HL-60 (cell line): ENCODE measurements around the gene DHDH.

Experiments
- DNase-seq, 2 experiments: peaks; one replicate each; pipeline ENCODE4 v3.0.0-alpha.2; 2010 to 2020; ENCODE audit warnings: low read depth in 1 of 2, low spot score in 1 of 2
- H3K27ac ChIP-seq: fragments of 250-450 bp; sonication (Bioruptor Pico); replicated peaks from 2 replicates; pipeline ENCODE4 v1.5.1; 2020; ENCODE audit warnings: mild to moderate bottlenecking, moderate library complexity
- H3K27me3 ChIP-seq: fragments of 250-450 bp; sonication (Bioruptor Pico); 2 replicates; pipeline ENCODE4 v1.5.1; 2021; ENCODE audit warnings: mild to moderate bottlenecking, moderate library complexity; ENCODE audit not compliant: insufficient read depth, poor library complexity, severe bottlenecking
- H3K4me3 ChIP-seq: replicated peaks from 2 replicates; pipeline ENCODE4 v1.5.1; 2011; ENCODE audit warnings: mild to moderate bottlenecking, control low read depth, low read length; ENCODE audit not compliant: insufficient read depth
- GABPA ChIP-seq: IDR thresholded peaks from 2 replicates; pipeline ENCODE4 v1.6.1; 2012; ENCODE audit warnings: low read depth
- POLR2AphosphoS5 ChIP-seq: IDR thresholded peaks from 2 replicates; pipeline ENCODE4 v1.6.1; 2012; ENCODE audit warnings: low read depth
- SPI1 ChIP-seq: IDR thresholded peaks from 2 replicates; pipeline ENCODE4 v1.6.1; 2012; ENCODE audit warnings: low read depth, mild to moderate bottlenecking, borderline replicate concordance
- TF ChIP-seq, protein P1 (sequence below): IDR thresholded peaks from one replicate; pipeline ENCODE4 v1.5.1; 2011; ENCODE audit warnings: low read length, control low read depth, inconsistent platforms; ENCODE audit not compliant: insufficient read depth
- TF ChIP-seq, protein P2 (sequence below): IDR thresholded peaks from 2 replicates; pipeline ENCODE4 v1.6.1; 2012; ENCODE audit warnings: low read depth; ENCODE audit not compliant: insufficient replicate concordance

DHDH gene

GRCh38 chr19:48953141-48953540, 19.6 kb downstream of the DHDH start:
- no peak for TF ChIP-seq POLR2AphosphoS5
- TF ChIP-seq, protein P1, sequence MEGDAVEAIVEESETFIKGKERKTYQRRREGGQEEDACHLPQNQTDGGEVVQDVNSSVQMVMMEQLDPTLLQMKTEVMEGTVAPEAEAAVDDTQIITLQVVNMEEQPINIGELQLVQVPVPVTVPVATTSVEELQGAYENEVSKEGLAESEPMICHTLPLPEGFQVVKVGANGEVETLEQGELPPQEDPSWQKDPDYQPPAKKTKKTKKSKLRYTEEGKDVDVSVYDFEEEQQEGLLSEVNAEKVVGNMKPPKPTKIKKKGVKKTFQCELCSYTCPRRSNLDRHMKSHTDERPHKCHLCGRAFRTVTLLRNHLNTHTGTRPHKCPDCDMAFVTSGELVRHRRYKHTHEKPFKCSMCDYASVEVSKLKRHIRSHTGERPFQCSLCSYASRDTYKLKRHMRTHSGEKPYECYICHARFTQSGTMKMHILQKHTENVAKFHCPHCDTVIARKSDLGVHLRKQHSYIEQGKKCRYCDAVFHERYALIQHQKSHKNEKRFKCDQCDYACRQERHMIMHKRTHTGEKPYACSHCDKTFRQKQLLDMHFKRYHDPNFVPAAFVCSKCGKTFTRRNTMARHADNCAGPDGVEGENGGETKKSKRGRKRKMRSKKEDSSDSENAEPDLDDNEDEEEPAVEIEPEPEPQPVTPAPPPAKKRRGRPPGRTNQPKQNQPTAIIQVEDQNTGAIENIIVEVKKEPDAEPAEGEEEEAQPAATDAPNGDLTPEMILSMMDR, result no peak
- TF ChIP-seq GABPA, result no peak
- TF ChIP-seq, protein P2, sequence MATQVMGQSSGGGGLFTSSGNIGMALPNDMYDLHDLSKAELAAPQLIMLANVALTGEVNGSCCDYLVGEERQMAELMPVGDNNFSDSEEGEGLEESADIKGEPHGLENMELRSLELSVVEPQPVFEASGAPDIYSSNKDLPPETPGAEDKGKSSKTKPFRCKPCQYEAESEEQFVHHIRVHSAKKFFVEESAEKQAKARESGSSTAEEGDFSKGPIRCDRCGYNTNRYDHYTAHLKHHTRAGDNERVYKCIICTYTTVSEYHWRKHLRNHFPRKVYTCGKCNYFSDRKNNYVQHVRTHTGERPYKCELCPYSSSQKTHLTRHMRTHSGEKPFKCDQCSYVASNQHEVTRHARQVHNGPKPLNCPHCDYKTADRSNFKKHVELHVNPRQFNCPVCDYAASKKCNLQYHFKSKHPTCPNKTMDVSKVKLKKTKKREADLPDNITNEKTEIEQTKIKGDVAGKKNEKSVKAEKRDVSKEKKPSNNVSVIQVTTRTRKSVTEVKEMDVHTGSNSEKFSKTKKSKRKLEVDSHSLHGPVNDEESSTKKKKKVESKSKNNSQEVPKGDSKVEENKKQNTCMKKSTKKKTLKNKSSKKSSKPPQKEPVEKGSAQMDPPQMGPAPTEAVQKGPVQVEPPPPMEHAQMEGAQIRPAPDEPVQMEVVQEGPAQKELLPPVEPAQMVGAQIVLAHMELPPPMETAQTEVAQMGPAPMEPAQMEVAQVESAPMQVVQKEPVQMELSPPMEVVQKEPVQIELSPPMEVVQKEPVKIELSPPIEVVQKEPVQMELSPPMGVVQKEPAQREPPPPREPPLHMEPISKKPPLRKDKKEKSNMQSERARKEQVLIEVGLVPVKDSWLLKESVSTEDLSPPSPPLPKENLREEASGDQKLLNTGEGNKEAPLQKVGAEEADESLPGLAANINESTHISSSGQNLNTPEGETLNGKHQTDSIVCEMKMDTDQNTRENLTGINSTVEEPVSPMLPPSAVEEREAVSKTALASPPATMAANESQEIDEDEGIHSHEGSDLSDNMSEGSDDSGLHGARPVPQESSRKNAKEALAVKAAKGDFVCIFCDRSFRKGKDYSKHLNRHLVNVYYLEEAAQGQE, result no peak
- no peak for TF ChIP-seq SPI1
- H3K27ac ChIP-seq, result no peak overlapping the region

DNA sequence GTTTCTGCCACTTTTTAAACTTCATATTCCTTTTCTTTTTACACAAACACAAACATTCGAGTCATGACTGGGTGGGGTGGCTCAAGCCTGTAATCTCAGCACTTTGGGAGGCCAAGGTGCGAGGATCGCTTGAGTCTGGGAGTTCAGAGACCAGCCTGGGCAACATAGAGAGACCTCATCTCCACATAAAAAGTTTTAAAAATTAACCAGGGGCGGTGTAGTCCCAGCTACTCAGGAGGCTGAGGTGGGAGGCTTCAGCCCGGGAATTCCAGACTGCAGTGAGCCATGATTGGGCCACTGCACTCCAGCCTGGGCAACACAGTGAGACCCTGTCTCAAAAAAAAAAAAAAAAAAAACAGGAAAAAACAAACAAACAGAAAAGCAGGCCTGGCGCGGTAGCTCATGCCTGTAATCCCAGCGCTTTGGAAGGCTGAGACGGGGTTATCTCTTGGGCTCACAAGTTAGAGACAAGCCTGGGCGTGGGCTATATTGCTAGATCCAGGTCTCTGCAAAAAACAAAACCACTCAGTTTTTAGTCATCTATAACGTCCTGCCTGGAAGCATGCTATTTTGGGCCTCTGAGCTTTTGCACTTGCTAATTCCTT, 20.6 kb downstream of the DHDH start:
- DNase-seq, result no peak
- no peak for TF ChIP-seq POLR2AphosphoS5
- TF ChIP-seq GABPA, result no peak
- TF ChIP-seq, protein P1, result no peak
- TF ChIP-seq SPI1, result no peak
- TF ChIP-seq, protein P2, result no peak
- Histone ChIP-seq H3K4me3 (peak overlapping the region; percentile 33), H3K27ac (peak overlapping the region; percentile 50), H3K27me3 (no peaks in the 10 kb centered on the region)

More at GRCh38 chr19:48953141-48953540, 19.6 kb downstream of the DHDH start:
- H3K27me3 ChIP-seq, result no peaks in the 10 kb centered on the region
- no peak for DNase-seq
- H3K4me3 ChIP-seq, result no peak overlapping the region

- TF ChIP-seq POLR2AphosphoS5 (peak; percentile 76; the same call in 1 of the 2 replicates), SPI1 (no peak), GABPA (no peak)
- TF ChIP-seq, protein P1, result no peak
- TF ChIP-seq, protein P2, result no peak
- no peaks in the 10 kb centered on the region for H3K27me3 ChIP-seq
- DNase-seq, result peak; percentile 96 to 98
- peak within 1 kb of the TSS; percentile 96 for H3K4me3 ChIP-seq
- peak within 1 kb of the TSS; percentile 77 for H3K27ac ChIP-seq
Observed at GRCh38 chr19:48954595-48955307, 21.3 kb downstream of the DHDH start, which contains the start of gene BAX. BAX (plus strand) TSS chr19:48954875; CDS start chr19:48954929, 54 bp downstream.
